BE2C (cell line): ENCODE results near the gene FBXO36.
"Not testable (repeated sequence)": the region's sequence is repeated elsewhere in the genome, so short reads cannot be mapped to it uniquely, and the experiment has no call there.

ENCODE experiments used
- DNase-seq: peaks from one replicate; pipeline ENCODE4 v3.0.0-alpha.2; 2020
- H3K27me3 ChIP-seq: fragments of 250-450 bp; sonication (Bioruptor Pico); 2 replicates; pipeline ENCODE4 v1.5.1; 2020; ENCODE audit warnings: mild to moderate bottlenecking
- H3K36me3 ChIP-seq: fragments of 250-450 bp; sonication (Bioruptor Pico); 2 replicates; pipeline ENCODE4 v1.5.1; 2020; ENCODE audit warnings: mild to moderate bottlenecking
- H3K4me1 ChIP-seq: fragments of 250-450 bp; sonication (Bioruptor Pico); 2 replicates; pipeline ENCODE4 v1.5.1; 2020
- H3K4me3 ChIP-seq: 2 replicates; pipeline ENCODE4 v1.5.1; 2011; ENCODE audit warnings: low read depth, low read length
- H3K9me3 ChIP-seq: fragments of 250-450 bp; sonication (Bioruptor Pico); 2 replicates; pipeline ENCODE4 v1.5.1; 2020
- TF ChIP-seq, protein P1 (sequence below): IDR thresholded peaks from 2 replicates; pipeline ENCODE4 v1.5.1; 2012; ENCODE audit warnings: mild to moderate bottlenecking, low read depth, low read length

Gene FBXO36

DNA sequence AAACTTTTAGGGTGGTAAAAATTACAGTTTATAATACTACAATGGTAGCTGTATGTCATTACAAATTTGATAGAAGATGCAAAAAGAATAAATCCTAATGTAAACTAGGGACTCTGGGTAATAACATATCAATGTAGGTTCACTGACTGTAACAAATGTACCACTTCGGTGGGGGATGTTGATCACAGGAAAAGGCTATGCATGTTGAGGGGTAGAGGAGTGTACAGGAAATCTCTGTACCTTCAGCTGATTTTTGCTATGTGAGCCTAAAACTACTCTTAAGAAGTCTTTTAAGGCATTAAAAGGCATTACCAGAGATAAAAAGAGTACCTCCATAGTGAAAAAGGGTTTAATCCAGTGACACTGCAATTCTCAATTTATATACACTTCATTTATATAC lies 25.4 kb upstream of the FBXO36 start:
- no peaks in the 10 kb centered on the region for H3K4me1 ChIP-seq
- no peaks in the 10 kb centered on the region for H3K9me3 ChIP-seq
- H3K36me3 ChIP-seq, result no peaks in the 10 kb centered on the region
- TF ChIP-seq, protein P1, sequence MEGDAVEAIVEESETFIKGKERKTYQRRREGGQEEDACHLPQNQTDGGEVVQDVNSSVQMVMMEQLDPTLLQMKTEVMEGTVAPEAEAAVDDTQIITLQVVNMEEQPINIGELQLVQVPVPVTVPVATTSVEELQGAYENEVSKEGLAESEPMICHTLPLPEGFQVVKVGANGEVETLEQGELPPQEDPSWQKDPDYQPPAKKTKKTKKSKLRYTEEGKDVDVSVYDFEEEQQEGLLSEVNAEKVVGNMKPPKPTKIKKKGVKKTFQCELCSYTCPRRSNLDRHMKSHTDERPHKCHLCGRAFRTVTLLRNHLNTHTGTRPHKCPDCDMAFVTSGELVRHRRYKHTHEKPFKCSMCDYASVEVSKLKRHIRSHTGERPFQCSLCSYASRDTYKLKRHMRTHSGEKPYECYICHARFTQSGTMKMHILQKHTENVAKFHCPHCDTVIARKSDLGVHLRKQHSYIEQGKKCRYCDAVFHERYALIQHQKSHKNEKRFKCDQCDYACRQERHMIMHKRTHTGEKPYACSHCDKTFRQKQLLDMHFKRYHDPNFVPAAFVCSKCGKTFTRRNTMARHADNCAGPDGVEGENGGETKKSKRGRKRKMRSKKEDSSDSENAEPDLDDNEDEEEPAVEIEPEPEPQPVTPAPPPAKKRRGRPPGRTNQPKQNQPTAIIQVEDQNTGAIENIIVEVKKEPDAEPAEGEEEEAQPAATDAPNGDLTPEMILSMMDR, result no peak
- H3K27me3 ChIP-seq, result no peaks in the 10 kb centered on the region
- no peak for DNase-seq
- no peak overlapping the region for H3K4me3 ChIP-seq

DNA sequence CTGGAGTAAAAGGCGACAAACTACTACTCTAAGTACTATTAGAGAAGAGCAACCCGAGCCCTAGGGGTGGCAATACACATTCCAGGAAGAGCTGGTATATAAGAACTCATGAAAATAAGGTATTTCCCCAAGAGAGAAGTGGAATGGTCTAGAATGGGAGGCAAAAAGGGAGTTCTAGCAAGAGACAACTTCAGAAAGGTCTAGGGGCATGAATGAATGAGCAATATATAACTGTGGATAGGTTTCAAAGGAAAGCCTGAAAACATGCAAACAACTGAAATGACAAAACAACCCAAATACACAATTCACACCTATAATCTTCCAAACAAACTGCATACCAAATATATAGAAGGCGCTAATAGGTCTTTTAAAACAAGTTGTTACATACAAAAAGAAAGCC lies 22.7 kb upstream of the FBXO36 start:
- no peak for DNase-seq
- H3K4me1 ChIP-seq, result no peaks in the 10 kb centered on the region
- H3K36me3 ChIP-seq, result no peaks in the 10 kb centered on the region
- TF ChIP-seq, protein P1, result no peak
- H3K27me3 ChIP-seq, result no peaks in the 10 kb centered on the region
- H3K9me3 ChIP-seq, result no peaks in the 10 kb centered on the region
- H3K4me3 ChIP-seq, result no peak overlapping the region

DNA sequence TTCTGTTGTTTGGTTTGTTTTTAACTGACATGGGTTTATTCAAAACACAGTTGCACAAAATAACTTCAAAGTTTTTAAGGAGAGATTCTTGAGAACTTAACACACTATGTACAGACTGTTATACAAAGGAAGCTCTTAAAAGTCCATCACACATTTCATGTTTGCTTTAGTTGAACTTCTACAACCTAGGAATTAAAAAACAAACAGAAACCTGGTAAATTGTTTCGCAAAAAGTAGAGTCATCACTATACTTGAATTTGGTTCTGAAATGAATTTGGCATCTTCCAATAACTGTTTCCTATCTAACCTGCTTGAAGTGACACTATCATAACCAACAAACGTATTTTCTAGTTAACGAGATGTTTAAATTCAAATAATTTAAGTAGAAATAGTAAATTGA lies 22.3 kb upstream of the FBXO36 start:
- H3K4me1 ChIP-seq, result no peaks in the 10 kb centered on the region
- H3K9me3 ChIP-seq, result no peaks in the 10 kb centered on the region
- DNase-seq, result no peak
- no peaks in the 10 kb centered on the region for H3K36me3 ChIP-seq
- no peak overlapping the region for H3K4me3 ChIP-seq
- TF ChIP-seq, protein P1, result no peak
- H3K27me3 ChIP-seq, result no peaks in the 10 kb centered on the region

DNA sequence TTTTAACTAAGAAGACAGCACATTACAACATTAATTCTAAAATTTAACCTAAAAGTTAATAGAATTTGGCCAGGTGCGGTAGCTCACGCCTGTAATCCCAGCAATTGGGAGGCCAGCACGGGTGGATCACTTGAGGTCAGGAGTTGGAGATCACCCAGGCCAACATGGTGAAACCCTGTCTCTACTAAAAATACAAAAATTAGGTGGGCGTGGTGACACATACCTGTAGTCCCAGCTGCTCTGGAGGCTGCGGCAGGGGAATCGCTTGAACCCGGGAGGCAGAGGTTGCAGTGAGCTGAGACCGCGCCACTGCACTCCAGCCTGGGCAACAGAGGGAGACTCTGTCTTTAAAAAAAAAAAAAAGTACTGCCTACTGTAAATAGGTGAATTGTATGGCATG lies 21.8 kb upstream of the FBXO36 start:
- H3K4me3 ChIP-seq, DNase-seq, H3K9me3 ChIP-seq, H3K4me1 ChIP-seq, H3K27me3 ChIP-seq, H3K36me3 ChIP-seq: not testable (repeated sequence)

DNA sequence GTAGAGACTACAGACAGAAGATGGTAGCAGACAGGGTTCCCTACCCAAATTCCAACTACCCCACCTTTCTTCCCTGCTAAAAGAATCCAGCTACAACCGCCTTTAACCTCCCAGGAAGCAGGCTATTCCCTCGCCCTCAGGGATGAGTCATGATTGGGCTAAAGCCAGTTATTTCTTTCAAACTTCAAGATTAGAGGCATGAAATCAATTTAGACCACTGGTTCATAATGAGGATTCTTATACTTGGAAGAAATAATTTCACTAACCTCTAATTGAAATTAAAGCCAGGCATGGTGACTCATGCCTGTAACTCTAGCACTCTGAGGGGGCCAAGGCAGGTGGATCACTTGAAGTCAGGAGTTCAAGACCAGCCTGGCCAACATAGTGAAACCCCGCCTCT lies 20.5 kb upstream of the FBXO36 start:
- TF ChIP-seq, protein P1, result no peak
- H3K36me3 ChIP-seq, result no peaks in the 10 kb centered on the region
- H3K9me3 ChIP-seq, result no peaks in the 10 kb centered on the region
- no peak overlapping the region for H3K4me3 ChIP-seq
- H3K27me3 ChIP-seq, result no peaks in the 10 kb centered on the region
- no peak for DNase-seq
- H3K4me1 ChIP-seq, result no peaks in the 10 kb centered on the region

DNA sequence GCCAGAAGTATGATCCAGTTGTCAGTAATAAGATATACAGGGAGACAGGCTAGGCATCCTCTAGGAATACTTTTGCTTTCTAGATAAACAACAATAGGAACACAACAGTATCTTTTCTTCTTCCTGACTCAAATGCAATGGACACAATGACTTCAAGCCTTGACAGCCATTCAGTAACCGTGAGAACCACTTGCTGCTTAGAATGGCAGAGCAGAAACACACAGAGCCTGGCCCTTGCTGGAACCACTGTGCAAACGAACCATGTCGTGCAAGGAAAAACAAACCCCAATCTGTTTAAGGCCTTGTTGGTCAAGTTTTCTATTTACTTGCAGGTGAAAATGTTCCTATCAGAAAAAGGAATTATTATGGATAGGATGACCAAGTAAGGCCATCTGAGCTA lies 19.3 kb upstream of the FBXO36 start:
- H3K4me3 ChIP-seq, result no peak overlapping the region
- no peaks in the 10 kb centered on the region for H3K27me3 ChIP-seq
- no peaks in the 10 kb centered on the region for H3K9me3 ChIP-seq
- H3K4me1 ChIP-seq, result no peaks in the 10 kb centered on the region
- TF ChIP-seq, protein P1, result no peak
- DNase-seq, result no peak
- peaks cover 7% of the 10 kb centered on the region; the same call in 1 of the 2 replicates for H3K36me3 ChIP-seq

DNA sequence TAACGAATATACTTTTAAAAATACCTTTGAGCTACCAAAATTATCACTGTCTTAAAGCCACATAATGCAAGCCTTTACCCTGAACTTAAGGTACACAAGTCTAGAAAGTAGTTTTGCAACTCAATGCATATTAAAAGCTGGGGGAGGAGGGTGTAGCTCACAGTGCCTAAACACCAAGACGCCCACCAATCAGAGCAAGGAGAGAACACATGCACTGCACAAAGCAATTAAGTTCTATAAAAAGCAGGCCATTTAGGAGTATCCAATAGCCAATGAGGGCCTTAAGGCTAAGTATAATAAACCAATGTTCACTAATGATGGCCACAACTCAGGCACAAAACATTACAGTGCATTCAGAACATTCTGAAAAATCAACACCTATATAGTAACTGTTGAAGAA lies 16.7 kb upstream of the FBXO36 start:
- Histone ChIP-seq H3K27me3 (no peaks in the 10 kb centered on the region), H3K4me3 (no peak overlapping the region), H3K4me1 (no peaks in the 10 kb centered on the region), H3K36me3 (peaks cover 10% of the 10 kb centered on the region; the same call in 1 of the 2 replicates), H3K9me3 (no peaks in the 10 kb centered on the region)
- no peak for DNase-seq
- TF ChIP-seq, protein P1, result no peak
